ENCODE data around the gene CFAP45. TPM values are rescaled to one million over a fixed set of nuclear protein-coding genes. Genes with fewer than 3 reads are reported as not detected.
A peak's percentile ranks its signal among the peaks of the same experiment; 100 is the strongest.
"Not testable (repeated sequence)": the region's sequence is repeated elsewhere in the genome, so short reads cannot be mapped to it uniquely, and the experiment has no call there.

The CFAP45 gene
- total and polyA plus RNA-seq, 4 experiments from 2014 or later: 0.15 to 0.67 (median 0.52) TPM; not detected in 1

- POLR2A ChIA-PET (ENCODE audit: partially characterized antibody): interaction anchor here (0.5 to 1.1 kb wide), 5 partner anchors 14 to 132 kb away, joined by 3 to 4 read pairs (median 3); partner anchors contain the start of gene TAGLN2
- H3K4me3 Mint-ChIP-seq: no peak overlapping the region
- H3K9me3 Mint-ChIP-seq: peaks cover 0 to 2% (median 0%) of the 10 kb centered on the region in 8 donors
- intact Hi-C loops (cut with micrococcal nuclease): no loop called here
- CTCF ChIA-PET (ENCODE audit: partially characterized antibody): interaction anchor here (0.8 to 1.3 kb wide), 5 partner anchors 8 to 106 kb away, joined by 4 to 6 read pairs (median 5); no protein-coding TSS in a partner anchor
- H3K27me3 Mint-ChIP-seq: peaks cover 0 to 2% of the 10 kb centered on the region in 2 donors
- Histone ChIP-seq H3K27ac (ENCODE audit: low read depth, low read length) (no peak overlapping the region), H3K4me1 (ENCODE audit: insufficient read depth, low read length) (no peaks in the 10 kb centered on the region), H3K36me3 (ENCODE audit: insufficient read depth, low read length) (no peaks in the 10 kb centered on the region), H3K9me3 (ENCODE audit: control insufficient read depth in 1 of 2, low read length in 2 of 2) (no peaks in the 10 kb centered on the region), H3K4me3 (ENCODE audit: low read length in 2 of 2) (no peak overlapping the region), H3K27me3 (ENCODE audit: insufficient read depth, low read length) (no peaks in the 10 kb centered on the region)
- no peak for DNase-seq
- peaks cover 0 to 6% (median under 1%) of the 10 kb centered on the region in 4 donors for H3K4me1 Mint-ChIP-seq
- H3K27ac Mint-ChIP-seq: peak overlapping the region in 1 of 7 donors; percentile 59
- H3K36me3 Mint-ChIP-seq: no peaks in the 10 kb centered on the region
Observed at GRCh38 chr1:159900755-159901360, 893 bp upstream of the CFAP45 start.

- H3K27me3 Mint-ChIP-seq; DNase-seq; H3K4me1 Mint-ChIP-seq; H3K9me3 Mint-ChIP-seq; H3K4me3 ChIP-seq (ENCODE audit: low read length in 2 of 2); H3K36me3 Mint-ChIP-seq; POLR2A ChIA-PET (ENCODE audit: partially characterized antibody); H3K4me1 ChIP-seq (ENCODE audit: insufficient read depth, low read length); H3K9me3 ChIP-seq (ENCODE audit: control insufficient read depth in 1 of 2, low read length in 2 of 2); H3K27ac ChIP-seq (ENCODE audit: low read depth, low read length); H3K27me3 ChIP-seq (ENCODE audit: insufficient read depth, low read length); H3K36me3 ChIP-seq (ENCODE audit: insufficient read depth, low read length); intact Hi-C loops (cut with micrococcal nuclease); H3K4me3 Mint-ChIP-seq: not testable (repeated sequence)
- CTCF ChIA-PET (ENCODE audit: partially characterized antibody): interaction anchor here (0.7 kb wide), 1 partner anchor 186 kb away, joined by 4 read pairs; no protein-coding TSS in a partner anchor
- H3K27ac Mint-ChIP-seq: peak overlapping the region in 1 of 7 donors; percentile 15
Observed at GRCh38 chr1:159899634-159900033, 331 bp downstream of the CFAP45 start.

- Mint-ChIP-seq H3K4me1 (peaks cover 0 to 6% (median under 1%) of the 10 kb centered on the region in 4 donors), H3K4me3 (no peak overlapping the region), H3K27ac (peak overlapping the region in 2 of 7 donors; percentile 22 to 38), H3K36me3 (no peaks in the 10 kb centered on the region), H3K27me3 (peaks cover 0 to 2% of the 10 kb centered on the region in 2 donors), H3K9me3 (peaks cover 0 to 2% (median 0%) of the 10 kb centered on the region in 8 donors)
- Histone ChIP-seq H3K36me3 (ENCODE audit: insufficient read depth, low read length) (no peaks in the 10 kb centered on the region), H3K27me3 (ENCODE audit: insufficient read depth, low read length) (no peaks in the 10 kb centered on the region), H3K4me3 (ENCODE audit: low read length in 2 of 2) (no peak overlapping the region), H3K9me3 (ENCODE audit: control insufficient read depth in 1 of 2, low read length in 2 of 2) (no peaks in the 10 kb centered on the region), H3K4me1 (ENCODE audit: insufficient read depth, low read length) (no peaks in the 10 kb centered on the region), H3K27ac (ENCODE audit: low read depth, low read length) (no peak overlapping the region)
- intact Hi-C loops (cut with micrococcal nuclease): no loop called here
- no peak for DNase-seq
- CTCF ChIA-PET (ENCODE audit: partially characterized antibody): no interaction called here
- POLR2A ChIA-PET (ENCODE audit: partially characterized antibody): no interaction called here
Observed at GRCh38 chr1:159898527-159898926, 1.4 kb downstream of the CFAP45 start.

GRCh38 chr1:159897962-159898361, 2.0 kb downstream of the CFAP45 start:
- intact Hi-C loops (cut with micrococcal nuclease): no loop called here
- no peaks in the 10 kb centered on the region for H3K9me3 ChIP-seq (ENCODE audit: control insufficient read depth in 1 of 2, low read length in 2 of 2)
- H3K27me3 ChIP-seq (ENCODE audit: insufficient read depth, low read length): no peaks in the 10 kb centered on the region
- H3K4me3 ChIP-seq (ENCODE audit: low read length in 2 of 2): no peak overlapping the region
- DNase-seq: no peak
- CTCF ChIA-PET (ENCODE audit: partially characterized antibody): interaction anchor here (13.8 kb wide), 1 partner anchor 99 kb away, joined by 571 read pairs; the partner anchor contains the start of gene FCRL6
- H3K4me3 Mint-ChIP-seq: no peak overlapping the region
- H3K27ac Mint-ChIP-seq: peak overlapping the region in 1 of 7 donors; percentile 2
- H3K4me1 Mint-ChIP-seq: peaks cover 0 to 6% (median under 1%) of the 10 kb centered on the region in 4 donors
- no peaks in the 10 kb centered on the region for H3K4me1 ChIP-seq (ENCODE audit: insufficient read depth, low read length)
- H3K36me3 Mint-ChIP-seq: no peaks in the 10 kb centered on the region
- POLR2A ChIA-PET (ENCODE audit: partially characterized antibody): no interaction called here
- no peak overlapping the region for H3K27ac ChIP-seq (ENCODE audit: low read depth, low read length)
- peaks cover 0 to 2% of the 10 kb centered on the region in 2 donors for H3K27me3 Mint-ChIP-seq
- no peaks in the 10 kb centered on the region for H3K36me3 ChIP-seq (ENCODE audit: insufficient read depth, low read length)
- no peaks in the 10 kb centered on the region for H3K9me3 Mint-ChIP-seq

- H3K27ac Mint-ChIP-seq: peak overlapping the region in 1 of 7 donors; percentile 50
- H3K36me3 Mint-ChIP-seq: no peaks in the 10 kb centered on the region
- H3K4me3 ChIP-seq (ENCODE audit: low read length in 2 of 2): no peak overlapping the region
- H3K4me1 ChIP-seq (ENCODE audit: insufficient read depth, low read length): no peaks in the 10 kb centered on the region
- no peaks in the 10 kb centered on the region for H3K36me3 ChIP-seq (ENCODE audit: insufficient read depth, low read length)
- ChIA-PET CTCF (ENCODE audit: partially characterized antibody) (interaction anchor here (9.5 to 13.8 kb wide), 2 partner anchors 97 to 111 kb away, joined by 116 to 571 read pairs; partner anchors contain the start of genes DUSP23 and FCRL6), POLR2A (ENCODE audit: partially characterized antibody) (interaction anchor here (1.4 kb wide), 1 partner anchor 27 kb away, joined by 4 read pairs; no protein-coding TSS in a partner anchor)
- H3K27me3 Mint-ChIP-seq: peaks cover 0 to 2% of the 10 kb centered on the region in 2 donors
- H3K4me1 Mint-ChIP-seq: peaks cover 4 to 9% (median 5%) of the 10 kb centered on the region in 4 donors
- H3K9me3 ChIP-seq (ENCODE audit: control insufficient read depth in 1 of 2, low read length in 2 of 2): no peaks in the 10 kb centered on the region
- H3K9me3 Mint-ChIP-seq: no peaks in the 10 kb centered on the region
- no peak overlapping the region for H3K4me3 Mint-ChIP-seq
- no peak for DNase-seq
- intact Hi-C loops (cut with micrococcal nuclease): no loop called here
- no peak overlapping the region for H3K27ac ChIP-seq (ENCODE audit: low read depth, low read length)
- no peaks in the 10 kb centered on the region for H3K27me3 ChIP-seq (ENCODE audit: insufficient read depth, low read length)
Observed at GRCh38 chr1:159896546-159896930, 3.4 kb downstream of the CFAP45 start.

GRCh38 chr1:159895836-159896545, 4.0 kb downstream of the CFAP45 start:
- H3K4me3 Mint-ChIP-seq: no peak overlapping the region
- CTCF ChIA-PET (ENCODE audit: partially characterized antibody): interaction anchor here (7.3 to 13.8 kb wide), 3 partner anchors 97 to 112 kb away, joined by 73 to 571 read pairs (median 116); partner anchors contain the start of genes DUSP23 and FCRL6

GRCh38 chr1:159895286-159895685, 4.7 kb downstream of the CFAP45 start:
- no peak for DNase-seq
- peak overlapping the region in 1 of 7 donors; percentile 63 for H3K27ac Mint-ChIP-seq
- no peaks in the 10 kb centered on the region for H3K9me3 Mint-ChIP-seq
- H3K4me3 Mint-ChIP-seq: no peak overlapping the region
- Histone ChIP-seq H3K4me3 (ENCODE audit: low read length in 2 of 2) (no peak overlapping the region), H3K9me3 (ENCODE audit: control insufficient read depth in 1 of 2, low read length in 2 of 2) (no peaks in the 10 kb centered on the region), H3K4me1 (ENCODE audit: insufficient read depth, low read length) (peaks cover 7% of the 10 kb centered on the region), H3K27ac (ENCODE audit: low read depth, low read length) (no peak overlapping the region), H3K27me3 (ENCODE audit: insufficient read depth, low read length) (no peaks in the 10 kb centered on the region), H3K36me3 (ENCODE audit: insufficient read depth, low read length) (no peaks in the 10 kb centered on the region)
- H3K27me3 Mint-ChIP-seq: no peaks in the 10 kb centered on the region
- CTCF ChIA-PET (ENCODE audit: partially characterized antibody): interaction anchor here (0.5 to 13.8 kb wide), 4 partner anchors 96 to 459 kb away, joined by 4 to 571 read pairs (median 94); partner anchors contain the start of genes DUSP23 and FCRL6
- H3K4me1 Mint-ChIP-seq: peaks cover 6 to 8% (median 7%) of the 10 kb centered on the region in 4 donors
- intact Hi-C loops (cut with micrococcal nuclease): no loop called here
- POLR2A ChIA-PET (ENCODE audit: partially characterized antibody): interaction anchor here (2.2 kb wide), 1 partner anchor 29 kb away, joined by 14 read pairs; the partner anchor contains the start of gene TAGLN2
- H3K36me3 Mint-ChIP-seq: no peaks in the 10 kb centered on the region

More at GRCh38 chr1:159895836-159896545, 4.0 kb downstream of the CFAP45 start:
- H3K4me3 ChIP-seq (ENCODE audit: low read length in 2 of 2): no peak overlapping the region
- no peak for DNase-seq
- H3K27ac ChIP-seq (ENCODE audit: low read depth, low read length): no peak overlapping the region
- Mint-ChIP-seq H3K36me3 (no peaks in the 10 kb centered on the region), H3K27me3 (peaks cover 0 to 2% of the 10 kb centered on the region in 2 donors), H3K27ac (peak overlapping the region in 1 of 7 donors; percentile 24), H3K4me1 (peaks cover 4 to 13% (median 7%) of the 10 kb centered on the region in 4 donors), H3K9me3 (no peaks in the 10 kb centered on the region)
- peaks cover 5% of the 10 kb centered on the region for H3K4me1 ChIP-seq (ENCODE audit: insufficient read depth, low read length)
- H3K36me3 ChIP-seq (ENCODE audit: insufficient read depth, low read length): no peaks in the 10 kb centered on the region
- POLR2A ChIA-PET (ENCODE audit: partially characterized antibody): interaction anchor here (1.4 to 2.2 kb wide), 2 partner anchors 28 kb away, joined by 4 to 14 read pairs; partner anchors contain the start of gene TAGLN2
- intact Hi-C loops (cut with micrococcal nuclease): no loop called here
- no peaks in the 10 kb centered on the region for H3K9me3 ChIP-seq (ENCODE audit: control insufficient read depth in 1 of 2, low read length in 2 of 2)
- H3K27me3 ChIP-seq (ENCODE audit: insufficient read depth, low read length): no peaks in the 10 kb centered on the region
